GM23338 (cell line): ENCODE data around the gene CDCA4. TPM values are rescaled to one million over a fixed set of nuclear protein-coding genes. Genes with fewer than 3 reads are reported as not detected.

Source experiments
- ATAC-seq: fragments of 200-7000 bp; cut with Tn5 transposase; 3 replicates; pipeline ENCODE4 v1.9.1; 2020
- DNase-seq: peaks from one replicate; pipeline ENCODE4 v3.0.0-alpha.2; 2015; ENCODE audit warnings: low spot score
- H2AFZ ChIP-seq: fragments of 200-600 bp; sonication (generic); 2 replicates; pipeline ENCODE4 v1.8.0; 2016; ENCODE audit warnings: antibody characterized with exemption, mild to moderate bottlenecking, moderate library complexity
- H3F3A ChIP-seq: fragments of 200-600 bp; sonication (generic); replicated peaks from 2 replicates; pipeline ENCODE4 v1.8.0; 2017; ENCODE audit warnings: antibody characterized with exemption, mixed run types, low read depth
- H3K27ac ChIP-seq: fragments of 200-600 bp; sonication (generic); 2 replicates; pipeline ENCODE4 v1.6.1; 2016; ENCODE audit warnings: low read depth
- H3K27me3 ChIP-seq: fragments of 200-600 bp; sonication (generic); 2 replicates; pipeline ENCODE4 v1.8.0; 2016; ENCODE audit warnings: mild to moderate bottlenecking, mixed run types, moderate library complexity; ENCODE audit not compliant: insufficient read depth
- H3K36me3 ChIP-seq: fragments of 200-600 bp; sonication (generic); 2 replicates; pipeline ENCODE4 v1.8.0; 2016; ENCODE audit warnings: mild to moderate bottlenecking; ENCODE audit not compliant: insufficient read depth
- H3K4me1 ChIP-seq: fragments of 200-600 bp; sonication (generic); 2 replicates; pipeline ENCODE4 v1.8.0; 2016; ENCODE audit warnings: mild to moderate bottlenecking, moderate library complexity; ENCODE audit not compliant: insufficient read depth
- H3K4me2 ChIP-seq: fragments of 200-600 bp; sonication (generic); 2 replicates; pipeline ENCODE4 v1.7.1; 2017; ENCODE audit warnings: mixed run types
- H3K4me3 ChIP-seq: fragments of 200-600 bp; sonication (generic); 2 replicates; pipeline ENCODE4 v1.6.1; 2016; ENCODE audit warnings: mixed run types
- H3K79me2 ChIP-seq: fragments of 200-600 bp; sonication (generic); replicated peaks from 2 replicates; pipeline ENCODE4 v1.8.0; 2017; ENCODE audit warnings: mild to moderate bottlenecking; ENCODE audit not compliant: insufficient read depth
- H3K9me2 ChIP-seq: fragments of 200-600 bp; sonication (generic); 2 replicates; pipeline ENCODE4 v1.8.0; 2017; ENCODE audit not compliant: insufficient read depth
- H4K20me1 ChIP-seq: fragments of 200-600 bp; sonication (generic); replicated peaks from 2 replicates; pipeline ENCODE4 v1.8.0; 2017; ENCODE audit warnings: mild to moderate bottlenecking; ENCODE audit not compliant: insufficient read depth
- H3K27ac Mint-ChIP-seq: 2 replicates; pipeline ENCODE4 v1.8.0; 2020; ENCODE audit warnings: inconsistent platforms, mild to moderate bottlenecking, moderate library complexity, mixed read lengths
- H3K27me3 Mint-ChIP-seq: 3 replicates; pipeline ENCODE4 v1.8.0; 2022; ENCODE audit warnings: low read depth, mild to moderate bottlenecking, moderate library complexity, mixed read lengths, inconsistent platforms; ENCODE audit not compliant: insufficient read depth, poor library complexity
- H3K36me3 Mint-ChIP-seq: 3 replicates; pipeline ENCODE4 v1.8.0; 2021; ENCODE audit warnings: low read depth, mild to moderate bottlenecking, inconsistent platforms, moderate library complexity, mixed read lengths
- H3K4me1 Mint-ChIP-seq: 3 replicates; pipeline ENCODE4 v1.8.0; 2020; ENCODE audit warnings: mild to moderate bottlenecking, inconsistent platforms, mixed read lengths
- H3K4me3 Mint-ChIP-seq: 3 replicates; pipeline ENCODE4 v1.8.0; 2021; ENCODE audit warnings: moderate library complexity, mild to moderate bottlenecking, inconsistent platforms, mixed read lengths
- H3K9me3 Mint-ChIP-seq: 3 replicates; pipeline ENCODE4 v1.8.0; 2020; ENCODE audit warnings: moderate library complexity, mild to moderate bottlenecking, inconsistent platforms, mixed read lengths
- CREB1 ChIP-seq: fragments of 250-450 bp; sonication (Bioruptor Pico); IDR thresholded peaks from 2 replicates; pipeline ENCODE4 v1.5.0; 2020; ENCODE audit warnings: low read depth, mild to moderate bottlenecking, moderate library complexity
- EZH2 ChIP-seq: fragments of 200-600 bp; sonication (generic); IDR thresholded peaks from one replicate; pipeline ENCODE4 v1.8.0; 2017; ENCODE audit warnings: antibody characterized with exemption, mild to moderate bottlenecking, low read depth; ENCODE audit not compliant: unreplicated experiment
- EZH2phosphoT487 ChIP-seq: fragments of 200-600 bp; sonication (generic); IDR thresholded peaks from one replicate; pipeline ENCODE4 v1.8.1; 2018; ENCODE audit warnings: antibody characterized with exemption; ENCODE audit not compliant: unreplicated experiment
- JUNB ChIP-seq: IDR thresholded peaks from one replicate; pipeline ENCODE4 v1.6.1; 2016; ENCODE audit warnings: antibody characterized with exemption; ENCODE audit not compliant: unreplicated experiment
- NANOG ChIP-seq: IDR thresholded peaks from 2 replicates; pipeline ENCODE4 v1.6.1; 2016; ENCODE audit warnings: antibody characterized with exemption, borderline replicate concordance
- POLR2AphosphoS5 ChIP-seq: IDR thresholded peaks from 2 replicates; pipeline ENCODE4 v1.6.1; 2016; ENCODE audit warnings: antibody characterized with exemption, low read depth
- REST ChIP-seq: IDR thresholded peaks from one replicate; pipeline ENCODE4 v1.6.1; 2018; ENCODE audit warnings: antibody characterized with exemption; ENCODE audit not compliant: unreplicated experiment
- STAT1 ChIP-seq: IDR thresholded peaks from one replicate; pipeline ENCODE4 v1.6.1; 2016; ENCODE audit warnings: antibody characterized with exemption; ENCODE audit not compliant: unreplicated experiment
- ZNF114 ChIP-seq: fragments of 250-450 bp; sonication (Bioruptor Pico); IDR thresholded peaks from 2 replicates; pipeline ENCODE4 v1.5.0; 2020; ENCODE audit warnings: mild to moderate bottlenecking, moderate library complexity
- ZNF331 ChIP-seq: fragments of 250-450 bp; sonication (Bioruptor Pico); IDR thresholded peaks from 2 replicates; pipeline ENCODE4 v1.5.0; 2020; ENCODE audit warnings: low read depth, mild to moderate bottlenecking, moderate library complexity
- ZNF462 ChIP-seq: fragments of 250-450 bp; sonication (Bioruptor Pico); IDR thresholded peaks from 2 replicates; pipeline ENCODE4 v1.5.0; 2020; ENCODE audit warnings: mild to moderate bottlenecking, moderate library complexity
- polyA plus RNA-seq: library from polyadenylated mRNA; unstranded; fragments of >200 nt; fragmentation: Nextera tagmentation; extraction: Ambion mirVana; gene quantifications from 2 replicates; pipeline ENCODE4 v1.2.1, GENCODE V29; 2016
- total RNA-seq: library from RNA; depleted of rRNA; stranded (reverse); fragments of >200 nt; shearing (Covaris generic); gene quantifications from 2 replicates; pipeline ENCODE4 v1.2.3, GENCODE V29; 2014
- TF ChIP-seq, protein P1 (sequence below): IDR thresholded peaks from 2 replicates; pipeline ENCODE4 v1.6.1; 2016; ENCODE audit warnings: antibody characterized with exemption
- TF ChIP-seq, protein P2 (sequence below), 2 experiments: fragments of 200-600 bp in 1 of 2; sonication (generic) in 1 of 2; conservative IDR thresholded peaks; 2 replicates each; pipeline versions ENCODE4 v1.5.1 to v1.6.1; 2016 to 2017; ENCODE audit warnings: antibody characterized with exemption in 2 of 2, low read depth in 2 of 2, mild to moderate bottlenecking in 2 of 2, moderate library complexity in 1 of 2

The CDCA4 gene
- total and polyA plus RNA-seq, 2 experiments from 2014 or later = 32.6 to 70.7 TPM

- Mint-ChIP-seq H3K27ac (no peak overlapping the region), H3K27me3 (peaks cover 38% of the 10 kb centered on the region), H3K36me3 (no peaks in the 10 kb centered on the region), H3K9me3 (no peaks in the 10 kb centered on the region), H3K4me3 (no peak overlapping the region), H3K4me1 (peaks cover 9% of the 10 kb centered on the region; the same call in 2 of the 3 replicates)
- H3F3A ChIP-seq = no peaks in the 10 kb centered on the region
- H3K9me2 ChIP-seq = no peaks in the 10 kb centered on the region
- H3K27ac ChIP-seq = no peak overlapping the region
- TF ChIP-seq REST (no peak), STAT1 (no peak), CREB1 (no peak), ZNF331 (CRISPR knock-in tag) (no peak), ZNF114 (CRISPR knock-in tag) (no peak), POLR2AphosphoS5 (no peak), ZNF462 (CRISPR knock-in tag) (no peak), JUNB (no peak), EZH2phosphoT487 (no peak), NANOG (no peak), EZH2 (no peak)
- TF ChIP-seq, protein P1, sequence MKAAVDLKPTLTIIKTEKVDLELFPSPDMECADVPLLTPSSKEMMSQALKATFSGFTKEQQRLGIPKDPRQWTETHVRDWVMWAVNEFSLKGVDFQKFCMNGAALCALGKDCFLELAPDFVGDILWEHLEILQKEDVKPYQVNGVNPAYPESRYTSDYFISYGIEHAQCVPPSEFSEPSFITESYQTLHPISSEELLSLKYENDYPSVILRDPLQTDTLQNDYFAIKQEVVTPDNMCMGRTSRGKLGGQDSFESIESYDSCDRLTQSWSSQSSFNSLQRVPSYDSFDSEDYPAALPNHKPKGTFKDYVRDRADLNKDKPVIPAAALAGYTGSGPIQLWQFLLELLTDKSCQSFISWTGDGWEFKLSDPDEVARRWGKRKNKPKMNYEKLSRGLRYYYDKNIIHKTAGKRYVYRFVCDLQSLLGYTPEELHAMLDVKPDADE = no peak
- TF ChIP-seq, protein P2, sequence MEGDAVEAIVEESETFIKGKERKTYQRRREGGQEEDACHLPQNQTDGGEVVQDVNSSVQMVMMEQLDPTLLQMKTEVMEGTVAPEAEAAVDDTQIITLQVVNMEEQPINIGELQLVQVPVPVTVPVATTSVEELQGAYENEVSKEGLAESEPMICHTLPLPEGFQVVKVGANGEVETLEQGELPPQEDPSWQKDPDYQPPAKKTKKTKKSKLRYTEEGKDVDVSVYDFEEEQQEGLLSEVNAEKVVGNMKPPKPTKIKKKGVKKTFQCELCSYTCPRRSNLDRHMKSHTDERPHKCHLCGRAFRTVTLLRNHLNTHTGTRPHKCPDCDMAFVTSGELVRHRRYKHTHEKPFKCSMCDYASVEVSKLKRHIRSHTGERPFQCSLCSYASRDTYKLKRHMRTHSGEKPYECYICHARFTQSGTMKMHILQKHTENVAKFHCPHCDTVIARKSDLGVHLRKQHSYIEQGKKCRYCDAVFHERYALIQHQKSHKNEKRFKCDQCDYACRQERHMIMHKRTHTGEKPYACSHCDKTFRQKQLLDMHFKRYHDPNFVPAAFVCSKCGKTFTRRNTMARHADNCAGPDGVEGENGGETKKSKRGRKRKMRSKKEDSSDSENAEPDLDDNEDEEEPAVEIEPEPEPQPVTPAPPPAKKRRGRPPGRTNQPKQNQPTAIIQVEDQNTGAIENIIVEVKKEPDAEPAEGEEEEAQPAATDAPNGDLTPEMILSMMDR (conservative IDR thresholded peaks at IDR 0.05; ENCODE audit: low read depth in 2 of 2) = no peak
- H3K36me3 ChIP-seq = no peaks in the 10 kb centered on the region
- H3K27me3 ChIP-seq = peaks cover 32% of the 10 kb centered on the region
- ATAC-seq = no peak
- H3K79me2 ChIP-seq = no peaks in the 10 kb centered on the region
- DNase-seq = no peak
- no peak overlapping the region for H3K4me2 ChIP-seq
- no peak overlapping the region for H3K4me3 ChIP-seq
- no peak overlapping the region for H2AFZ ChIP-seq
- no peaks in the 10 kb centered on the region for H4K20me1 ChIP-seq
- H3K4me1 ChIP-seq = peaks cover 4% of the 10 kb centered on the region; the same call in 1 of the 2 replicates
These were observed 46.1 kb downstream of the CDCA4 start for GRCh38 chr14:104974665-104975390.
